IMR-90 (cell line): Measurements from ENCODE around the gene RHBDF2.

Experiments used
- MXI1 ChIP-seq: IDR thresholded peaks from 2 replicates; pipeline ENCODE4 v1.6.1; 2012; ENCODE audit warnings: low read depth, mild to moderate bottlenecking, low read length, moderate library complexity, borderline replicate concordance
- POLR2A ChIP-seq: IDR thresholded peaks from 2 replicates; pipeline ENCODE4 v1.6.1; 2012; ENCODE audit warnings: mild to moderate bottlenecking, low read depth, low read length
- TF ChIP-seq, protein P1 (sequence below): conservative IDR thresholded peaks from 2 replicates; pipeline ENCODE4 v1.5.1; 2012; ENCODE audit warnings: mild to moderate bottlenecking, low read depth, low read length, improper control_type of control experiment

DNA sequence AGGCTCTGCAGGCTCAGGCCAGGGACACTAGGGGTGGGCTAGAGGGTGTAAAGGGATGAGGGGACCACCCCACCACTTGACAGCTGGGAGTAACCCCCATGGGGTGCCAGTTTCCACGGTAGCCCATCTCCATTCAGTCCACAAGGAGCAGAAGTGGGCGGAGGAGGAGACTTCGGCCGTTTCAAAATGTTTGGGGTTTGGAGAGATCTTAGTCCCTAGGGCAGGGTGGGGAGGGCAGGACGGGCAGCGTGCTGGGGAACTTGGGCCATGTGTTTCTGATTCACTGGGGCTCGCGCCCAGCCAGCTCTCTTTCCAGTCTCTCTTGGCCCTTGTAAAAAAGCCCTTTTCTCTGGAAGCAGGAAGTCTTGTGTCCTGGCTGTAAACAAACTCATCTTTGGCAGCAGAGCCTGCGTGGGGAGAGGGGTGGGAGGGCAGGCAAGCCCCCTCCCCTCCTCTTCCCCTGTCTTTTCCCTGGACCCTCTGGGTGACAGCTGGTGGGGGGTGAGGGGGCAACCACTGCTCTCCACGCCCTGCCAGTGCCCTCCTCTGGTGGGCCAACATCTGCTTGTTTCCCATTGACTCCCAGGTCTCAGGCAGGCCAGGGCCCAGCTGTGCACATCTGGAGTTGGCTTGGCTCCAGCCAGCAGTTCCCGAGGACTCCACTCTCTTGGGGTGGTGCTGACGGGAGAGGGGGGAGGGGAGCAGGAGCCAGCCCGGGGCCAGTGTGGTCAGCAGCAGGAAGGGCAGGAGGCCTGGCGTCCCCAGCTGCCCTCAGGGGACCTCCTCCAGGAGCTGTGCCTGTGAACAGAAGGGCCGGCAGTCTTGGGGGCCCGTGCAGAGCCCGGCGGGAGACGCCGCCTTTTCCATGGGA is 28.2 kb upstream of the RHBDF2 start:
- TF ChIP-seq MXI1 (peak; percentile 91; the same call in 1 of the 2 replicates), POLR2A (peak; percentile 6; the same call in 1 of the 2 replicates)
- TF ChIP-seq, protein P1, sequence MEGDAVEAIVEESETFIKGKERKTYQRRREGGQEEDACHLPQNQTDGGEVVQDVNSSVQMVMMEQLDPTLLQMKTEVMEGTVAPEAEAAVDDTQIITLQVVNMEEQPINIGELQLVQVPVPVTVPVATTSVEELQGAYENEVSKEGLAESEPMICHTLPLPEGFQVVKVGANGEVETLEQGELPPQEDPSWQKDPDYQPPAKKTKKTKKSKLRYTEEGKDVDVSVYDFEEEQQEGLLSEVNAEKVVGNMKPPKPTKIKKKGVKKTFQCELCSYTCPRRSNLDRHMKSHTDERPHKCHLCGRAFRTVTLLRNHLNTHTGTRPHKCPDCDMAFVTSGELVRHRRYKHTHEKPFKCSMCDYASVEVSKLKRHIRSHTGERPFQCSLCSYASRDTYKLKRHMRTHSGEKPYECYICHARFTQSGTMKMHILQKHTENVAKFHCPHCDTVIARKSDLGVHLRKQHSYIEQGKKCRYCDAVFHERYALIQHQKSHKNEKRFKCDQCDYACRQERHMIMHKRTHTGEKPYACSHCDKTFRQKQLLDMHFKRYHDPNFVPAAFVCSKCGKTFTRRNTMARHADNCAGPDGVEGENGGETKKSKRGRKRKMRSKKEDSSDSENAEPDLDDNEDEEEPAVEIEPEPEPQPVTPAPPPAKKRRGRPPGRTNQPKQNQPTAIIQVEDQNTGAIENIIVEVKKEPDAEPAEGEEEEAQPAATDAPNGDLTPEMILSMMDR, result no peak
